SK-N-SH (cell line): Measurements from ENCODE around the gene ELOA. TPM values are rescaled to one million over a fixed set of nuclear protein-coding genes. Genes with fewer than 3 reads are reported as not detected.

Experiments
- polyA plus RNA-seq, 3 experiments: library from polyadenylated mRNA; depleted of rRNA; stranded (reverse); fragments of >200 nt; gene quantifications; 2 replicates each; pipeline ENCODE4 v1.2.3, GENCODE V29; 2012

Gene ELOA
- polyA plus RNA-seq, 1 of the 3 experiments (the other 2 are of a cell fraction), result 14.5 TPM

Other genes starting within 250 kb of the ELOA start
- 0.43 and 0.44 TPM in 2 replicates for gene E2F2, start 212.2 kb upstream of the ELOA start, polyA plus RNA-seq (2012; rRNA removed)
- 394 and 504 TPM in 2 replicates for gene ID3, start 184.0 kb upstream of the ELOA start, polyA plus RNA-seq (2012; rRNA removed)
- gene RPL11, start 51.7 kb upstream of the ELOA start, polyA plus RNA-seq (2012; rRNA removed), result 2,231 and 2,255 TPM in 2 replicates
- 36.3 and 41.8 TPM in 2 replicates for gene PITHD1, start 34.9 kb downstream of the ELOA start, polyA plus RNA-seq (2012; rRNA removed)
- gene LYPLA2, start 47.7 kb downstream of the ELOA start, polyA plus RNA-seq (2012; rRNA removed), result 109 and 135 TPM in 2 replicates
- 71.7 and 76.0 TPM in 2 replicates for gene GALE, start 57.3 kb downstream of the ELOA start, polyA plus RNA-seq (2012; rRNA removed)
- gene HMGCL, start 82.0 kb downstream of the ELOA start, polyA plus RNA-seq (2012; rRNA removed), result 28.2 and 36.5 TPM in 2 replicates
- gene FUCA1, start 124.8 kb downstream of the ELOA start, polyA plus RNA-seq (2012; rRNA removed), result 31.9 and 35.2 TPM in 2 replicates
- not detected in 2 replicates for gene CNR2, start 169.9 kb downstream of the ELOA start, polyA plus RNA-seq (2012; rRNA removed)
- 43.8 and 55.2 TPM in 2 replicates for gene PNRC2, start 216.4 kb downstream of the ELOA start, polyA plus RNA-seq (2012; rRNA removed)
- 79.8 and 81.8 TPM in 2 replicates for gene SRSF10, start 236.9 kb downstream of the ELOA start, polyA plus RNA-seq (2012; rRNA removed)